HUDEP-2 (cell line): Measurements from ENCODE around the gene ITGA2B.
"Not testable (repeated sequence)": the region's sequence is repeated elsewhere in the genome, so short reads cannot be mapped to it uniquely, and the experiment has no call there.

Experiments
- DNase-seq, 76 experiments: peaks; one replicate each; lab custom pipeline; 2025; ENCODE audit not compliant: unreplicated experiment in 76 of 76; lab: John Stamatoyannopoulos, UW

ITGA2B gene

GRCh38 chr17:44353672-44354331 is 35.6 kb downstream of the ITGA2B start:
- peak in 11 of 76 experiments; percentile 3 to 49 (median 16) for DNase-seq

- DNase-seq, result no peak
Observed at GRCh38 chr17:44352828-44353671, 36.4 kb downstream of the ITGA2B start.

- no peak for DNase-seq
Observed at GRCh38 chr17:44351961-44352827, 37.3 kb downstream of the ITGA2B start.

- no peak for DNase-seq
Observed at GRCh38 chr17:44351464-44351863, 38.0 kb downstream of the ITGA2B start.

- DNase-seq, result peak in 65 of 76 experiments; percentile 15 to 81 (median 60)
Observed at GRCh38 chr17:44350733-44351226, 38.7 kb downstream of the ITGA2B start.

- no peak for DNase-seq
Observed at GRCh38 chr17:44349553-44350070, 39.8 kb downstream of the ITGA2B start.

- DNase-seq, result no peak
Observed at GRCh38 chr17:44348988-44349364, 40.5 kb downstream of the ITGA2B start.

GRCh38 chr17:44348234-44348987 is 41.0 kb downstream of the ITGA2B start:
- no peak for DNase-seq

- DNase-seq, result not testable (repeated sequence)
Observed at GRCh38 chr17:44347206-44348055, 42.0 kb downstream of the ITGA2B start.

- DNase-seq, result no peak
Observed at GRCh38 chr17:44346064-44346844, 43.2 kb downstream of the ITGA2B start.

GRCh38 chr17:44345454-44346026 is 43.9 kb downstream of the ITGA2B start:
- peak in 26 of 76 experiments; percentile 17 to 59 (median 26) for DNase-seq

- peak in 73 of 76 experiments; percentile 43 to 95 (median 85) for DNase-seq
Observed at GRCh38 chr17:44344939-44345453, 44.5 kb downstream of the ITGA2B start, which contains the start of gene GRN. GRN (plus strand) TSS chr17:44345302; CDS start chr17:44349165, 3,863 bp downstream.

- no peak for DNase-seq
Observed at GRCh38 chr17:44343510-44344209, 45.8 kb downstream of the ITGA2B start.

GRCh38 chr17:44340553-44340952 is 48.9 kb downstream of the ITGA2B start:
- peak in 2 of 76 experiments; percentile 15 to 51 for DNase-seq

GRCh38 chr17:44338702-44339101 is 50.7 kb downstream of the ITGA2B start:
- peak in 20 of 76 experiments; percentile 14 to 56 (median 30) for DNase-seq

- no peak for DNase-seq
Observed at GRCh38 chr17:44335968-44336367, 53.5 kb downstream of the ITGA2B start.

- no peak for DNase-seq
Observed at GRCh38 chr17:44335564-44335963, 53.9 kb downstream of the ITGA2B start.
